HG03571 (cell line): Measurements from ENCODE around the gene LHX5.
"Not testable (repeated sequence)": the region's sequence is repeated elsewhere in the genome, so short reads cannot be mapped to it uniquely, and the experiment has no call there.

Source experiments
- ATAC-seq: cut with Tn5 transposase; IDR thresholded peaks from one replicate; pipeline ENCODE4 v1.9.1; 2021; ENCODE audit not compliant: unreplicated experiment

LHX5 gene

DNA sequence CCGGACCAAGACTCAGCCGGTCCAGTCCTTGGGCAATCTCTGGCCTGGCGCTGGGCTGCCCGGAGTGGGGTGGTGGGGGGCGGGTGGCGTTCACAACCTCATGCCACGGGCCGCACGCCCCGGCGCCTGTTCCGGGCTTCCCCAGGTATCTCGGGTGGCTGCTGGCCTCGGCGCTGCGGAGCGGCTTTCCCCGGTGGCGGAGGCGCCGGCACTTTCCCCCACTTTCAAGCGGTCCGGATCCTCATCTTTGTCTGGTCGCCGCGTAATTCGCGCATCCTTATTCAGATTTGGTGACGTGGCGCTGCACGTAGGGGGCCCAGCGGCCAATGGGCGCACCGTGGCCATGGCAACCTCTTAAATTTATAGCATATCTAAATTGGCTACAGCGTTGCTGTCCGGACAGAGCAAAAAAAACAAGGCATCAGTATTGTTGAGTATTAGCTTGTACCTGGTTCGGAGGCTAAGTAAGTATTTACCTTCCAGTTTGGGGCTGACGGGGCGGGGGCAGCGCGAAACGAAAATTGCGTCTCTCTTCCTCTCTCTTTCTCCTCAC, at the start of gene LHX5:
LHX5 (minus strand) TSS at position 253 of the 553 bp plus-strand sequence. CDS start 373 bp downstream, outside the sequence.
- ATAC-seq: no peak

DNA sequence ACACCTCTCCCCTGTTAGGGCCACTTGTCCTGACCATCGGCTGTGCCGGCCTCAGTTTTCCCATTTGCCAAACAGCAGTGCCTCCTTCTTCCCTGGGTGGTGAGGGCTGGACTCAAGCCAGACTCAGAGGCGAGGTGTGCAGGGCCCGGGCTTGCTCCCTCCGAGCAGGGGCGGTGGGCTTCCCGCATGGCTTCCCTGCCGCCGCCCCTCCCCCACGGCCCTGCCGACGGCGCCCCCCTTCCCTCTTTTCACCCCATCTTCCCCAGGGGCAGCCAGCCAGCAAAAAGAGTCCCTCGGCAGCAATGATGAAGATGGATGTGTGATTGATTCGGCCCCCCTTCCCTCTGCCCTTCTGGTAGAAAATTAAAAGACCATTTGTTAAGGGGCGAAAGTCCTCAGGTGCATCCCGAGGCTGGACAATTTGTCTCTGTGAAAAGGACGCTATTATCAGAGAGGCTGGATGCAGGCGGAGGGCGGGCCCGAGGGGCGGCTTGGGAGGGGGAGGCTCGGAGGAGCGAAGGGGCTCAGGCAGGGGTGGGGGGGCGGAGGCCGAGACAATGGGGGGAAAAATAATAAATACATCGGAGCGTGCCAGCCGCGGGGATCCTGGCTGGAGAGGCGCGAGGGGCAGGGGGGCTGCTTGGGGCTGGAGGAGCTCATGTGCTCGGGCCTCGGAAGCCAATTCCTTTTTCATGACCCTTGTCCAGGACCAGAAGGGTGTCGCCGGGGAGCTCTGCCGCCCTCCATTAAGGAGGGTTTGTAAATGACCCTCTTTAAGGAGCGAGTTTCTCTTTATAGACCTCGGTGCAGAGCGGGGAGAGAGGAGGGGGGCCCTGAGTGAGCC, 48.0 kb upstream of the LHX5 start:
- ATAC-seq: no peak

DNA sequence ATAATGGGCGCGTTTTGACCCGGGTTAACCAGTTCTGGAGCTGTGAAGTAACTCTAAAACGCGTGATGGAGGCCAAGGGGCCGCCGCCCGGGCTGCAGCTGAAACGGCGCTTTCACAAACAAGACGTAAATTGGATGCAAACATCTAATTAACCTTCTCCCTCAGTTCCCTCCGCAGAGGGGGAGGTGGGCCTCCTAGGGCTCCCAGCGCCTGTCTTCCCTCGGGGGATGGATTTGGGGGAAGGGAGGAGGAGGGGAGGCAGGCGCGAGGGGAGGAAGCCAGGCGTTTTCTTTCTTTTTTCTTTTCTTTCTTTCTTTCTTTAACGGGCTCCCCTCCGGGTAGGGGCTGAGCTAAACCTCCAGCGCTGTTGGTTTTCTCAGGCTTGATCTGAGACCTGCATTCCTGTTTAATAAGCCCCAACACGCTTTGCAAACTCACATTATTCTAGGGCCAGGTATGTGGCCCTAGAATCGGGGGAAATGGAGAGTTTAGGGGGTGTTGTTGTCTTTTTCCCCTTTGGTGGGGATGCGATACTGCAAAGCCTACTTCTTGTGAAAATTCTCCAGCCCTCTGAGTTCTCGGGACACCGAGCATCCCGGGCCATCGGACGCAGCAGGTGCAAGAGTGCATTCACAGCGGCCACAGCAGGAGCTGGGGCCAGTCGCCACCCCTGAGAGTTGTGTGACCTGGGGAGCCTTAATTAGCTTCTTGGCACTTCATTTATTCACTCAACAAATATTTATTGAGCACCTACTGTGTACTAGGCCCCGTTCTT, 43.6 kb upstream of the LHX5 start:
- no peak for ATAC-seq

DNA sequence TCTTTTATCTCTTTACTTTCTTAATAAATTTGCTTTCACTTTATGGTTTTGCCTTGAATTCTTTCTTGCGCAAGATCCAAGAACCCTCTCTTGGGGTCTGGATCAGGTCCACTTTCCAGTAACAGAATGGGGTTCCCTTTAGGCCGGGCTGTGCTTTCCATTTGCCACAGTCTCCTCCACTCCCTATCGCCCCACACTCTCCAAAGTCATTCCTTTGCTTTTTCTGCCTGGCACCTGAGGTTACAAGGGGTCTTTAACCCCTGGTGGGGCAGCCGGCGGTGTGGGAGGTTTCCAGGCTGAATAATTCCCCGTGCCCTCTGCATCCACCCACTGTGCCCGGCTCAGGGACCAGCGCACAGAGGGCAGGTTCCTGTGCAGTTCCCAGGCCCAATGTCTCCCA, 42.9 kb upstream of the LHX5 start:
- no peak for ATAC-seq

DNA sequence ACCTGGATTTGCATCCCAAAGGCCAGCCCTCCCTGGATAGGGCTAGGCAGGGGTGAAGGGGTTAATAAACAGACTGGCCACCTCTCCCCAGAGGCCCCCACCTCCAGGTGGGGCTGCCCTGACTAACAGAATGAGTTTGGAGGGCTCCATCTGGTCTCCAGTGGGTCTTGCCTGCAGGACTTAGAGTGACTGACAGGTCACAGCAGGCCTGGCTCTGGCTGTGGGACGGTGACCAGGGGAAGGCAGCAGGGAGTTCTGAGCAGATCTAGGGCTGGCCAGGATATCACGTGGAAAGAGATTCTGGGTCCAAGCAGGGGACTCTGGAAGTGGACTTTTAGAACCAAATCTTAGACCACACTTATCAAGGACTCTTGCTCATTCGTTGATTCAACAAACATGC, 40.9 kb upstream of the LHX5 start:
- ATAC-seq: no peak

DNA sequence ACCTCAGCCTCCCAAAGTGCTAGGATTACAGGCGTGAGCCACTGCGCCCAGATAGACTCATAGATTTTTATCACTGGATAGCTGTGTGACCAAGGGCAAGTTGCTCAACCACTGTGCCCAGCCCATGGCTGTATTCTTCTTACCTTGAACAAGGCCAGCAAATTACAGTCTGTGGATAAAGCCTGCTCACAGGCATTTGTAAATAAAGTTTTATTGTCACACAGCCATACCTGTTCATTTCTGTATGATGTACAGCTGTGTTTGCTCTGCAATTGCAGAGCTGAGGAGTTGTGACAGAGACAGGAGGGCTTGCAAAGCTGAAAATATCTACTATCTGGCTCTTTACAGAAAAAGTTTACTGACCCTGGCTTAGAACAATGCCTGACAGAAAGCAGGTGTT, 35.2 kb upstream of the LHX5 start:
- no peak for ATAC-seq

DNA sequence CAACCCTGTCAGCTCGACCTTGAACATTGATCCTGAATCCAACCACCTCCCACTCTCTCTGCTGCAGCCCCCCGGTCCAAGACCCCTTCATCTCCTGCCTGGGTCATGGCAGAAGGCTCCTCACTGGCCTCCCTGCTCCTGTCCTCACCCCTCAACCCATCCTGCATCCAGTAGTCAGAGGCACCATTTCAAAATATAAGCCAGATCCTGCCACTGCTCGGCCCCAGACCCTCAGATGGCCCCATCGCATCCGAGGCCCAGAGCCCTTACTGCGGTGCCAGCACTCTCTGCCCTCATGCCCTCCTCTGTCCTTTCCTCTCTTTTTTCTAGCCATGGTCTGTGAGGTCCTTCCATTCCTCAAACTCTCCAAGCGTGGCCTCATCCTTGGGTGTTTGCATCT, 34.3 kb upstream of the LHX5 start:
- ATAC-seq: no peak

DNA sequence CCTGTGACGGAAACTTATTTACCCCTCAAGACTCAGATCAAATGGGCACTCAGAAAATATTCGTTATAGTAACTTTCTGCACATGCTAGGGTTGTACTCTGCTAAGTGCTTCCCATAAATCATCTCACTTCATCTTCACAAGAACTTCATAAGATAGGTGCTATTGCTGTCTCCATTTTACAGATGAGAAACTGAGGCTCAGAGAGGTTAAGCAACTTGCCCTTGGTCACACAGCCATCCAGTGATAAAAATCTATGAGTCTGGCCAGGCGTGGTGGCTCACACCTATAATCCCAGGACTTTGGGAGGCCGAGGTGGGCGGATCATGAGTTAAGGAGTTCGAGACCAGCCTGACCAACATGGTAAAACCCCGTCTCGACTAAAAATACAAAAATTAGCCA, 33.2 kb upstream of the LHX5 start:
- ATAC-seq: no peak

DNA sequence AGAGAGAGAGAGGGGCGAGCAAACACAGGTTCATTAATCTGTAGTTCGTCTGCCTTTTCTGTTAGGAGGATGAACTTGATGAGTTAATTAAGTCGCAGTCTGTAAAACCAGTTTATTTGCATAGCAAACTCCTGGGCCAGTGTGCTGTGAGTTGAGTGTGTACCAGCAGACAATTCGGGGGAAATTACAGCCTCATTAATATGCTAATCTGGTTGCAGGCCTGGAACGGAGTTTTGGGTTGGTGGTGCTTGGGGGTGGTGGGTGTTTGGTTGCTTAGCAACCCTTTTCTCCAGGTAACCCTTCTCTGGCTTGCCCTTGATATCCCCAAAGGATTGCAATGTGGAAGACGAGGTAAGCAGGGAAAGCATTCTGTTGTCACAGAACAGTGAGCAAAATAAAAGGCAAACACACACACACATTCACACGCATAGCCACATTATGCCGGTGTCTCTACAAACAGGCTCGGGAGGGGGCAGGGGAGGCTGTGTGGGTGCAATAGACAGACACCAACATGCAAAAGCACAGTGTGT, 29.2 kb upstream of the LHX5 start:
- ATAC-seq: no peak

DNA sequence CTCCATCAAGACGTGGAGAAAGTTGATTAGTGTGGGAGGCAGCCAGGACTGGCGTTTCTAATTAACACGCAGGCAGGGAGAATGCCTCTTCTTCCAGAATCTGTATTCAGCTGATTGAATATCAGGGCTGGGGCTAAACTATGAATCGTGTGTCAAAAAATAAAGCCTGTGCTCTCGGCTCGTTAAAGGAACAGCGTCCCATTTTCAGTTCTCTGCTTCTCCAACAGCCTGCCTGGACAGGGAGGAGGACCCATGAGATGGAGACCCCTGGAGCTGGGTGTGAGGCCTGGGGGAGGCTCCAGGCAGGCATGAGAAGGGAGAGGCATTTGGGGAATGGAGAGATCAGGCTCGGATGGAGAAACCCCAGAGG, 28.6 kb upstream of the LHX5 start:
- ATAC-seq: no peak

DNA sequence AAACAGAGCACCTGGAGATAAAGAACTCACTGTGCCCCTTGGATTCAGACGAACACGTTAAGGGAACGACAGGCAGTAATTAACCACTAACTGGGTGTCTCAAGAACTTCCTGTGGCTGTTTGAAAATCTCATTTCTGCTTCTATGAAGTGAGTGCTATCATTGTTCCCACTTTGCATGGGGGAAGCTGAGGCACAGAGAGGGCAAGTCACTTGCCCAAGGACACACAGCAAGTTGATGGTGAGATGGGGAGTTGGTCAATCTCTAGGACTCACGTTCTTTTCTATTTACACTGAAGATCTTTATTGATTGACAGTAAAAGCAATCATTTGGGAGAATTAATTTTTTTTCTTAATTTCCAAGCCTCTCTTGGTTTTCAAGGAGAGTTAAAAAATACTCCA, 26.8 kb upstream of the LHX5 start:
- ATAC-seq: no peak

DNA sequence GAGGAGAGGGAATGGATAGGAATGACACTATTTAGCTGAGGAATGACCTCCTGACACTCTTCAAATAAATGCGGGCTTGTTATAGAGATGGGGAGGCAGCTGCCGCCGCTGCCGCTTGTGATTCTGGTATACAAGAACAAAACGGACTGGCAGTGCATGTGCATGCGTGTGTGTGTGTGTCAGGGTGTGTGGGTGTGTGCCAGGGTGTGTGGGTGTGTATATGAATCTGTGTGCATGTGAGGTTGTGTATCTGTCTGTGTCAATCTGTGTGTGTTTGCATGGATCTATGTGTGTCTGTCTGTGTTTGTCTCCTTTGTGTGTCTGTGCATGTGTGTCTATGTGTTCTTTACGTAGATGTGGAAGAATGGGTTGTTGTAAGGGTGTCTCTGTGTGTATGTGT, 26.0 kb upstream of the LHX5 start:
- ATAC-seq: no peak

DNA sequence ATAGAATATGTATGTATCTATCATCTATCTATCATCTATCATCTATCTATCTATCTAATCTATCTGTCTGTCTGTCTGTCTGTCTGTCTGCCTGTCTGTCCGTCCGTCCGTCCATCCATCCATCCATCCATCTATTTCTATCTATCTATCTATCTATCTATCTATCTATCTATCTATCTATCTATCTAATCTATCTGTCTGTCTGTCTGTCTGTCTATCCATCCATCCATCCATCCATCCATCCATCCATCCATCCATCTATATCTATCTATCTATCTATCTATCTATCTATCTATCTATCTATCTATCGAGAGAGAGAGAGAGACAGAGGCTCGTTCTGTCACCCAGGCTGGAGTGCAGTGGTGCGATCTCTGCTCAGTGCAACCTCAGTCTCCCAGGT, 24.3 kb upstream of the LHX5 start:
- ATAC-seq: not testable (repeated sequence)

DNA sequence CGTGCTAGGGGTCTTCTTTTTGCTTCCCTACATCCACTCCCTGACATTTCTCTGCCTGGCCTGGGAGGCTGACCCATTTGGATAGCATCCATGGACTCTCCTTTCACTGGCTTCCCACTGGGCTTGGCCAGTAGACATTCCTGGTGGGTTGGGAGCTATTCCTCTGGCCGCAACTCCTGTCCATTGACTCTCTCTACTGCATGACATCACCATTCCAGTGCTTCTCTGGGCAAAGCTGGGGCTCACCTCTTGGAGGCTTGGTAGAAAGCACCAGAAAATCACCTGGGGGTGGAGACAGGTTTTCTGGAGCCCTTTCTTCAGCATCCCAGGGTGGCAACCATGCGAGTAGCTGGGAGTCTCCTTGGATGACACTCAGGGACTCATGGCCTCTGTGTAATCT, 16.7 kb upstream of the LHX5 start:
- no peak for ATAC-seq

DNA sequence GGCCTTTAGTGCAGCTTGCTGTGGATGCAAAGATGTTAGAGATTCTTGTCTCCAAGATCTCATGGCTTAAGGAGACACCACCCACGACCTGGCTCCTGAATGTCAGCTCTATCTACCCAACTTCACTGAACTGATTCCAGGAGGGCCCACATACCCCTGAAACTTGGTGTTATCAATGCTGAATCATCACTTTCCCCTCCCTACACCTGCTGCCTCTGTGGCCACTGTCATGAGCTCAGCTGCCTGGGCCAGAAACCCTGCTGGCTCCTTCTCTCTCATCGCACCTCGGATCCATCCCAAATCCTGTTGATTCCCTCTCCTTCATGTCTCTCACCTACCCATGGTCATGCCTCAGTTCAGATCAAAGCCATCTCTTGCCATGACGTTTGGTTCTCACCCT, 15.1 kb upstream of the LHX5 start:
- ATAC-seq: no peak

DNA sequence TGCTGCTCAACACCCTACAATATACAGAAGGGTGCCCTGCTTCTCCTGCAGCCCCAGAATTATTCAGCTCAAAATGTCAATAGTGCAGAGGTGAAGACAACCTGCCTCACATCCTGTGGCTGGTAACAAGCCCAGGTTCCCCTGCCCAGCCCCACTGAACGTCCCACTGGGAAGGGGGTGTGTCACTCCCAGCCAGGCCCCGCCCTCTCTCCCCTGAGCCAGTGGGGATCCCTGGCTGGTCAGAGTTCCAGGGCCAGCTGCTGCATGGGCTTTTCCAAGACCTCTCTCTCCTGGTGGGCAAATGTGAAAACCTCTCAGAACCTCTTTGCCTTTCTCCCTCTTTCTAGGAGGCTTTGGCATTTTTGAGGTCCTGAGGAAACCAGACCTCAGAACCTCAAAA, 13.7 kb upstream of the LHX5 start:
- ATAC-seq: no peak

DNA sequence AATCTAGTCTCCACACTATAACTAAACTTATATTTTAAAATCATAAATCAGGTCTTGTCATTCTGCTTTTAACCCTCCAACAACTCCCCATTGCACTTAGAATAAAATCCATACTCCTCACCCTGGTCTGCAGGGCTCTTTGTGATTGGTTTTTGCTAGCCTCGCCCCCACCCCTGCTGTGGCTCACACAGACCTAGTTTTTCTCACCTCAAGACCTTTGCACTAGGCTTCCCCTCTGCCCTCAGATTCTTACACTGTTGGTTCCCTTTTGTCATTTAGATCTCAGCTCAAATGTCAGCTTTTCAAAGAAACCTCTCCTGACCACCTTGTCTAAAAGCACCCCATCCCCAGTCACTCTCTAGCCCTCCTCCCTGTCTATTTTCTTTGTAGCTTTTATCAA, 10.7 kb upstream of the LHX5 start:
- ATAC-seq: no peak

DNA sequence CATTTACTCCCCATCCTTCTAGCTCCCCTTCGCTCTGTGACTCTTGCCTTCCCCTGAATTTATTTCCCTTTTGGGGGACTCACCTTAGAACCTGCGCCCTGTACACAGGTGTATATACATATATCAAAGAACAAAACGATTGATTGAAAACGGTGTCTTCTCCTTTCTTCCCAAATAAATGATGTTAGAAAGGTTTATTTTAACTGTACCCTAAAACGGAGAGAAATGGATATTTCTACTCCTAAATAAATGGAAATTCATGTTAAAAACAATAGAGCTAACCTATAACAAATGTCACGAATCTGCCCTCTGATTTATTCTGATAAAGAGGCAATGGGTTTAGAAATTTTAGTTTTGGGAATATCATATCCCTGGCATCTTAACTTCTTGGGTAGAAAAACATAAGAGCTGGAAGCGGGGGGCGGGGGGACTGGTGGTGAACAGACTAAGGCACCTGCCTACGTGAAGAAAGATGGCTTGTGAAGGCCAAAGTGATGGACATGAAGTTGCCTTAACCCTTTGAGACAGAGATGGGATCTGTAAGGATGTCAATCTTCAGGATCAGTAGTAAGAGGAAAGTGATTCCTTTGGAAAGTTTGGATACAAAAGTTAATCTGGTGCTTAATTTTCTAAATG, 8.8 kb upstream of the LHX5 start:
- no peak for ATAC-seq

DNA sequence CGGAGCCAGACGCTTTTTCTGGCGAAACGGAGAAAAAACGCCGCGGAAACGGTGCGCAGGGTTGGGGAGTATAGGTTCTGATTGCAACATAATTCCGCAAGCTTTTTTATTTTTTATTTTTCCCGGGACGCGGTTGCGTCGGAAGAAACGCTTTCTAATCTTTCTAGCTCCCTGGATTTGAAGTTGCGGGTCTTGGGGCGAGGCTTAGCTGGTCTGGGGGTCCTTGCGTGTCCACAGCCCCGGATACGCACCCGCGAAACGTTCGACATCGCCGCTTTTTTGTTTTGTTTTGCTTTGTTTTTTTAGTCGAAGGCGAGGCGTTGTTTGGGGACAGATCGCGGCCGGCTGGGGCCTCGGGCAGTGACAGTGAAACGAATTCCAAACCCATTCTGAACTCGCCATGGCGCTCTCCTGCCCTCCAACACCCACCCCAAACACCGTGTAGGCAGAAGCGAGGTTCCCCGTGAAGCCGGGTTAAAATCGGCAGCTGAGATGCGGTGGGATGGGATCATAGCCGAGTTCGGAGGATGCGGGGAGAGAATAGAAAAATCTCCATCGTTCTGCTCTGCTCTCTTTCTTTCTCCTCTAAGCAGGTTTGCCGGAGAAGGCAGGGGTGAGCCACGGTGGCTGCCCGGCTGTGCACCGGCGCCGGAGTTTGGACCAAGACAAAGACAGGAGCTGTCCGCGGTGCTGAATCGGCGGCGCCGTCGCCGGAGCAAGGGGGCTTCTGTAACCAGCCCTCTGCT, 8.1 kb upstream of the LHX5 start:
- no peak for ATAC-seq

DNA sequence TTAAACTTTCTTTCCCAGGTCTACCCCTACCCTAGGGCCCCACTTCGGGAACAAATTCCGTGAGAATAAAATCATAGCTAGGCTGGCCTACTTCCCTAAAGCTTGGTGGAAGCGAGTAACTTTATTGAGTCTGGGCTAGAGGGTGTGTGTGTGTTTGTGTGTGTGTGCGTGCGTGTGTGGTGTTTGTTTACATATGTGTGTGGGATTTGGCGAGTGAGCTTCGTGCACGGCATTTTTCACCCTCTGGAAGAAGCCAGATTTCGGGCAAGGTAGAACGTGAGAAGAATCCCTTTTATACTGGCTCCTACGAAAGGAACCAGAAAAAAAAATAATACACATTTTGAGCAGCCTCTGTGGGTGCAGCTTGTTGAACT, 7.5 kb upstream of the LHX5 start:
- no peak for ATAC-seq
